ENCODE measurements around the gene RAC3.

DNA sequence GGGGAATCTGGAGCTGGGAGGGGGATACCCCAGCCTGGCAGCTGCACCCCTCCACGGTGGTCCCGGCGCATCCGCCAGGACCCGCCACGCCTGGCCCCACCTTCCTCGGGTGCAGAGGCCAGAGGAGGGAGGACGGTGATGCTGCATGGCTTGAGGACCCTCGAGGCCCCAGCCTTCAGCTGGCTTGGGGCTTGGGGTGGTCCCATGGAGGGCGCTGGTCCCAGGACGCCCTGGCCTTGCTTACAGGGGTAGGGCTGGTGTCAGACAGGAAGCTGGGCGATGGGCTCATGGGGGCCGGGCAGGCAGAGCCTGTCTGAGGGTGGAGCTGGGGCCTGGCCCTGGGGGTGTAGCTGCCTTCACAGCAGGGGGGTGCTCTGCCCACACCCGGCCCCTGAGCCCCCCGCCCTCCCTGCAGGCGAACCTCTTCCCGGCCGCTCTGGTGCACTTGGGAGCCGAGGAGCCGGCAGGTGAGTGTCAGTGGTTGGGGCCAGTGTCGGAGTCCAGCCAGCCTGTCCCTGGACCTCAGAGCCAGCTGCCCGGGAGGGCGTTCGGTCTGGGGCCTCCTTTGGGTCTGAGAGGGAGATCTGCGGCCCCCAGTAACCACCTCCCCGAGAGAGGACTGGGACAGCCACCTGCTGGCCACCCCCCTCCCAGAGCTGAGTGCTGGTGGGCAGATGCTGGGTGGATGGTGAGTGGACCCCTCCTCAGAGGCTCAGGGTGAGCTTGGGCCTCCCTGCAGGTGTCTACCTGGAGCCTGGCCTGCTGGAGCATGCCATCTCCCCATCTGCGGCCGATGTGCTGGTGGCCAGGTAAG is 15.2 kb upstream of the RAC3 start:
- no peak for TF ChIP-seq EZH2 (IDR thresholded peaks at IDR 0.05; ENCODE audit: borderline replicate concordance, low read length)
- TF ChIP-seq, protein P1, sequence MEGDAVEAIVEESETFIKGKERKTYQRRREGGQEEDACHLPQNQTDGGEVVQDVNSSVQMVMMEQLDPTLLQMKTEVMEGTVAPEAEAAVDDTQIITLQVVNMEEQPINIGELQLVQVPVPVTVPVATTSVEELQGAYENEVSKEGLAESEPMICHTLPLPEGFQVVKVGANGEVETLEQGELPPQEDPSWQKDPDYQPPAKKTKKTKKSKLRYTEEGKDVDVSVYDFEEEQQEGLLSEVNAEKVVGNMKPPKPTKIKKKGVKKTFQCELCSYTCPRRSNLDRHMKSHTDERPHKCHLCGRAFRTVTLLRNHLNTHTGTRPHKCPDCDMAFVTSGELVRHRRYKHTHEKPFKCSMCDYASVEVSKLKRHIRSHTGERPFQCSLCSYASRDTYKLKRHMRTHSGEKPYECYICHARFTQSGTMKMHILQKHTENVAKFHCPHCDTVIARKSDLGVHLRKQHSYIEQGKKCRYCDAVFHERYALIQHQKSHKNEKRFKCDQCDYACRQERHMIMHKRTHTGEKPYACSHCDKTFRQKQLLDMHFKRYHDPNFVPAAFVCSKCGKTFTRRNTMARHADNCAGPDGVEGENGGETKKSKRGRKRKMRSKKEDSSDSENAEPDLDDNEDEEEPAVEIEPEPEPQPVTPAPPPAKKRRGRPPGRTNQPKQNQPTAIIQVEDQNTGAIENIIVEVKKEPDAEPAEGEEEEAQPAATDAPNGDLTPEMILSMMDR (conservative IDR thresholded peaks at IDR 0.05 in 1 of 2, IDR thresholded peaks at IDR 0.05 in 1 of 2; ENCODE audit: extremely low read depth in 1 of 2, insufficient read depth in 1 of 2, low read depth in 1 of 2, low read length in 2 of 2): no peak

All from mammary epithelial cell (primary cell).